HepG2 (cell line): ENCODE measurements around the gene CKB. TPM values are rescaled to one million over a fixed set of nuclear protein-coding genes. Genes with fewer than 3 reads are reported as not detected.

Experiments used
- AGO1 ChIP-seq: fragments of 200-400 bp; formaldehyde crosslinking; IDR thresholded peaks from 2 replicates; pipeline ENCODE4 v1.6.1; 2017; ENCODE audit warnings: mild to moderate bottlenecking, low read depth, low read length, moderate library complexity; ENCODE audit not compliant: poor library complexity, severe bottlenecking
- GLI4 ChIP-seq: sonication (generic); formaldehyde crosslinking; IDR thresholded peaks from 2 replicates; pipeline ENCODE4 v1.5.1; 2020; ENCODE audit warnings: missing genetic modification reagents, mild to moderate bottlenecking, moderate library complexity, borderline replicate concordance
- KMT2A ChIP-seq: sonication (generic); formaldehyde crosslinking; IDR thresholded peaks from 2 replicates; pipeline ENCODE4 v1.4.0; 2020; ENCODE audit warnings: missing genetic modification reagents
- MTF1 ChIP-seq: sonication (generic); formaldehyde crosslinking; IDR thresholded peaks from 2 replicates; pipeline ENCODE4 v1.5.0; 2020; ENCODE audit warnings: missing genetic modification reagents
- PLRG1 ChIP-seq: fragments of 450-650 bp; conservative IDR thresholded peaks from 2 replicates; pipeline ENCODE4 v1.6.1; 2016
- POLR2AphosphoS5 ChIP-seq: IDR thresholded peaks from 2 replicates; pipeline ENCODE4 v1.6.1; 2012; ENCODE audit warnings: low read depth, low read length
- RBM39 ChIP-seq: fragments of 200-400 bp; formaldehyde crosslinking; IDR thresholded peaks from one replicate; pipeline ENCODE4 v1.6.1; 2018; ENCODE audit warnings: antibody characterized with exemption, mild to moderate bottlenecking, low read depth, low read length; ENCODE audit not compliant: poor library complexity, severe bottlenecking
- SNAI1 ChIP-seq: sonication (generic); formaldehyde crosslinking; IDR thresholded peaks from 2 replicates; pipeline ENCODE4 v1.5.0; 2020; ENCODE audit warnings: mild to moderate bottlenecking, missing genetic modification reagents, borderline replicate concordance
- TARDBP ChIP-seq: sonication (generic); formaldehyde crosslinking; IDR thresholded peaks from 2 replicates; pipeline ENCODE4 v1.8.0; 2022; ENCODE audit warnings: mild to moderate bottlenecking, missing genetic modification reagents
- U2AF1 ChIP-seq: fragments of 200-400 bp; formaldehyde crosslinking; optimal IDR thresholded peaks from 2 replicates; pipeline ENCODE3; 2017; ENCODE audit warnings: mild to moderate bottlenecking, low read depth, low read length
- ZBTB42 ChIP-seq: sonication (generic); formaldehyde crosslinking; IDR thresholded peaks from 2 replicates; pipeline ENCODE4 v1.5.0; 2020; ENCODE audit warnings: mild to moderate bottlenecking, missing genetic modification reagents
- ZNF136 ChIP-seq: sonication (generic); formaldehyde crosslinking; IDR thresholded peaks from 2 replicates; pipeline ENCODE4 v1.8.1; 2022; ENCODE audit warnings: low read depth, mild to moderate bottlenecking, moderate library complexity, missing genetic modification reagents
- ZNF256 ChIP-seq: sonication (generic); formaldehyde crosslinking; conservative IDR thresholded peaks from 2 replicates; pipeline ENCODE4 v1.4.0; 2020; ENCODE audit warnings: missing genetic modification reagents
- ZNF281 ChIP-seq: sonication (generic); formaldehyde crosslinking; IDR thresholded peaks from 2 replicates; pipeline ENCODE4 v1.4.0; 2020; ENCODE audit warnings: missing genetic modification reagents, borderline replicate concordance
- ZNF451 ChIP-seq: sonication (generic); formaldehyde crosslinking; IDR thresholded peaks from 2 replicates; pipeline ENCODE4 v1.5.0; 2020; ENCODE audit warnings: mild to moderate bottlenecking, missing genetic modification reagents
- ZSCAN20 ChIP-seq: sonication (generic); formaldehyde crosslinking; IDR thresholded peaks from 2 replicates; pipeline ENCODE4 v1.4.0; 2020; ENCODE audit warnings: missing genetic modification reagents, mild to moderate bottlenecking, borderline replicate concordance
- ZSCAN25 ChIP-seq: sonication (generic); formaldehyde crosslinking; IDR thresholded peaks from 2 replicates; pipeline ENCODE4 v1.8.0; 2022; ENCODE audit warnings: mild to moderate bottlenecking, missing genetic modification reagents
- polyA plus RNA-seq, 8 experiments: library from polyadenylated mRNA; depleted of rRNA in 3 of 8; stranded (reverse) in 7 of 8; unstranded in 1 of 8; fragments of >200 nt; fragmentation: Illumina TruSeq in 4 of 8; extraction: Trizol in 4 of 8; gene quantifications; 2 replicates each; pipeline versions ENCODE4 v1.2.1 to v1.2.3, GENCODE V29; 2011 to 2016; ENCODE audit warnings: low read depth in 4 of 8, missing spikeins in 1 of 8, mixed read lengths in 1 of 8; ENCODE audit not compliant: insufficient read depth in 1 of 8
- total RNA-seq, 5 experiments: library from RNA; depleted of rRNA; stranded (reverse); fragments of >200 nt; fragmentation: Illumina TruSeq; extraction: Trizol; gene quantifications; 2 replicates each; pipeline ENCODE4 v1.2.3, GENCODE V29; 2016; ENCODE audit warnings: low read depth in 1 of 5
- TF ChIP-seq, protein P1 (sequence below): sonication (generic); formaldehyde crosslinking; IDR thresholded peaks from 2 replicates; pipeline ENCODE4 v1.5.1; 2020; ENCODE audit warnings: mild to moderate bottlenecking, missing genetic modification reagents, moderate library complexity
- TF ChIP-seq, protein P2 (sequence below): sonication (generic); formaldehyde crosslinking; IDR thresholded peaks from 2 replicates; pipeline ENCODE4 v1.8.1; 2023; ENCODE audit warnings: mild to moderate bottlenecking, missing genetic modification reagents
- TF ChIP-seq, protein P3 (sequence below): sonication (generic); formaldehyde crosslinking; IDR thresholded peaks from 2 replicates; pipeline ENCODE4 v1.4.0; 2020; ENCODE audit warnings: missing genetic modification reagents, borderline replicate concordance

Gene CKB
- total and polyA plus RNA-seq, 2 of the 13 experiments (the other 11 are each of a cell fraction or from before 2014, with no cell fraction given) = 82.3 to 217 TPM

GRCh38 chr14:103528146-103528586 lies 5.5 kb upstream of the CKB start (continued):
- TF ChIP-seq, protein P1, sequence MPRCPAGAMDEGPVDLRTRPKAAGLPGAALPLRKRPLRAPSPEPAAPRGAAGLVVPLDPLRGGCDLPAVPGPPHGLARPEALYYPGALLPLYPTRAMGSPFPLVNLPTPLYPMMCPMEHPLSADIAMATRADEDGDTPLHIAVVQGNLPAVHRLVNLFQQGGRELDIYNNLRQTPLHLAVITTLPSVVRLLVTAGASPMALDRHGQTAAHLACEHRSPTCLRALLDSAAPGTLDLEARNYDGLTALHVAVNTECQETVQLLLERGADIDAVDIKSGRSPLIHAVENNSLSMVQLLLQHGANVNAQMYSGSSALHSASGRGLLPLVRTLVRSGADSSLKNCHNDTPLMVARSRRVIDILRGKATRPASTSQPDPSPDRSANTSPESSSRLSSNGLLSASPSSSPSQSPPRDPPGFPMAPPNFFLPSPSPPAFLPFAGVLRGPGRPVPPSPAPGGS = 0 out of 2 replicates have a peak, but pooled peaks have one; percentile 51
- TF ChIP-seq ZSCAN20 (CRISPR knock-in tag) (0 out of 2 replicates have a peak, but pooled peaks have one; percentile 6), TARDBP (0 out of 2 replicates have a peak, but pooled peaks have one; percentile 27), GLI4 (0 out of 2 replicates have a peak, but pooled peaks have one; percentile 17), PLRG1 (no peak), POLR2AphosphoS5 (0 out of 2 replicates have a peak, but pooled peaks have one; percentile 19), ZBTB42 (CRISPR knock-in tag) (no peak), KMT2A (CRISPR knock-in tag) (no peak), ZNF256 (CRISPR knock-in tag) (no peak), AGO1 (peak; percentile 11), RBM39 (peak; percentile 82), ZNF451 (CRISPR knock-in tag) (0 out of 2 replicates have a peak, but pooled peaks have one; percentile 15), MTF1 (CRISPR knock-in tag) (0 out of 2 replicates have a peak, but pooled peaks have one; percentile 15), ZNF281 (peak; percentile 21; the same call in 1 of the 2 replicates), ZNF136 (no peak), U2AF1 (peak; percentile 13), SNAI1 (0 out of 2 replicates have a peak, but pooled peaks have one; percentile 8), ZSCAN25 (CRISPR knock-in tag) (peak; percentile 68)
- TF ChIP-seq, protein P2, sequence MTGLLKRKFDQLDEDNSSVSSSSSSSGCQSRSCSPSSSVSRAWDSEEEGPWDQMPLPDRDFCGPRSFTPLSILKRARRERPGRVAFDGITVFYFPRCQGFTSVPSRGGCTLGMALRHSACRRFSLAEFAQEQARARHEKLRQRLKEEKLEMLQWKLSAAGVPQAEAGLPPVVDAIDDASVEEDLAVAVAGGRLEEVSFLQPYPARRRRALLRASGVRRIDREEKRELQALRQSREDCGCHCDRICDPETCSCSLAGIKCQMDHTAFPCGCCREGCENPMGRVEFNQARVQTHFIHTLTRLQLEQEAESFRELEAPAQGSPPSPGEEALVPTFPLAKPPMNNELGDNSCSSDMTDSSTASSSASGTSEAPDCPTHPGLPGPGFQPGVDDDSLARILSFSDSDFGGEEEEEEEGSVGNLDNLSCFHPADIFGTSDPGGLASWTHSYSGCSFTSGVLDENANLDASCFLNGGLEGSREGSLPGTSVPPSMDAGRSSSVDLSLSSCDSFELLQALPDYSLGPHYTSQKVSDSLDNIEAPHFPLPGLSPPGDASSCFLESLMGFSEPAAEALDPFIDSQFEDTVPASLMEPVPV = 0 out of 2 replicates have a peak, but pooled peaks have one; percentile 25
- TF ChIP-seq, protein P3, sequence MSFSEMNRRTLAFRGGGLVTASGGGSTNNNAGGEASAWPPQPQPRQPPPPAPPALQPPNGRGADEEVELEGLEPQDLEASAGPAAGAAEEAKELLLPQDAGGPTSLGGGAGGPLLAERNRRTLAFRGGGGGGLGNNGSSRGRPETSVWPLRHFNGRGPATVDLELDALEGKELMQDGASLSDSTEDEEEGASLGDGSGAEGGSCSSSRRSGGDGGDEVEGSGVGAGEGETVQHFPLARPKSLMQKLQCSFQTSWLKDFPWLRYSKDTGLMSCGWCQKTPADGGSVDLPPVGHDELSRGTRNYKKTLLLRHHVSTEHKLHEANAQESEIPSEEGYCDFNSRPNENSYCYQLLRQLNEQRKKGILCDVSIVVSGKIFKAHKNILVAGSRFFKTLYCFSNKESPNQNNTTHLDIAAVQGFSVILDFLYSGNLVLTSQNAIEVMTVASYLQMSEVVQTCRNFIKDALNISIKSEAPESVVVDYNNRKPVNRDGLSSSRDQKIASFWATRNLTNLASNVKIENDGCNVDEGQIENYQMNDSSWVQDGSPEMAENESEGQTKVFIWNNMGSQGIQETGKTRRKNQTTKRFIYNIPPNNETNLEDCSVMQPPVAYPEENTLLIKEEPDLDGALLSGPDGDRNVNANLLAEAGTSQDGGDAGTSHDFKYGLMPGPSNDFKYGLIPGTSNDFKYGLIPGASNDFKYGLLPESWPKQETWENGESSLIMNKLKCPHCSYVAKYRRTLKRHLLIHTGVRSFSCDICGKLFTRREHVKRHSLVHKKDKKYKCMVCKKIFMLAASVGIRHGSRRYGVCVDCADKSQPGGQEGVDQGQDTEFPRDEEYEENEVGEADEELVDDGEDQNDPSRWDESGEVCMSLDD = 0 out of 2 replicates have a peak, but pooled peaks have one; percentile 0
